Hepatocyte (in vitro differentiated cells): ENCODE results near the gene CEP192. TPM values are rescaled to one million over a fixed set of nuclear protein-coding genes. Genes with fewer than 3 reads are reported as not detected.

Source experiments
- DNase-seq: peaks from one replicate; pipeline ENCODE4 v3.0.0-alpha.2; 2016; ENCODE audit warnings: low spot score
- H2AFZ ChIP-seq: fragments of 200-600 bp; sonication (generic); 2 replicates; pipeline ENCODE4 v1.6.0; 2016; ENCODE audit warnings: antibody characterized with exemption, mild to moderate bottlenecking
- H3K27ac ChIP-seq: fragments of 200-600 bp; sonication (generic); 2 replicates; pipeline ENCODE4 v1.5.1; 2016; ENCODE audit warnings: mild to moderate bottlenecking
- H3K27me3 ChIP-seq: fragments of 200-600 bp; sonication (generic); 2 replicates; pipeline ENCODE4 v1.6.1; 2016
- H3K36me3 ChIP-seq: fragments of 200-600 bp; sonication (generic); replicated peaks from 2 replicates; pipeline ENCODE4 v1.5.1; 2016; ENCODE audit warnings: low read depth; ENCODE audit not compliant: insufficient read depth
- H3K4me1 ChIP-seq: fragments of 200-600 bp; sonication (generic); 2 replicates; pipeline ENCODE4 v1.5.1; 2016; ENCODE audit warnings: mild to moderate bottlenecking, moderate library complexity; ENCODE audit not compliant: insufficient read depth
- H3K4me2 ChIP-seq: fragments of 200-600 bp; sonication (generic); 2 replicates; pipeline ENCODE4 v1.6.0; 2016
- H3K4me3 ChIP-seq: fragments of 200-600 bp; sonication (generic); 2 replicates; pipeline ENCODE4 v1.5.1; 2016; ENCODE audit warnings: mild to moderate bottlenecking
- H3K79me2 ChIP-seq: fragments of 200-600 bp; sonication (generic); 2 replicates; pipeline ENCODE4 v1.6.0; 2017; ENCODE audit warnings: mild to moderate bottlenecking
- H3K9me2 ChIP-seq: fragments of 200-600 bp; sonication (generic); replicated peaks from 2 replicates; pipeline ENCODE4 v1.6.0; 2017; ENCODE audit warnings: mild to moderate bottlenecking; ENCODE audit not compliant: insufficient read depth
- H3K9me3 ChIP-seq: fragments of 200-600 bp; sonication (generic); 2 replicates; pipeline ENCODE4 v1.5.1; 2016; ENCODE audit warnings: low read depth, mild to moderate bottlenecking
- H4K20me1 ChIP-seq: fragments of 200-600 bp; sonication (generic); 2 replicates; pipeline ENCODE4 v1.6.0; 2016; ENCODE audit warnings: mild to moderate bottlenecking; ENCODE audit not compliant: insufficient read depth, poor library complexity, severe bottlenecking
- CTCF ChIP-seq: fragments of 200-600 bp; sonication (generic); IDR thresholded peaks from 2 replicates; pipeline ENCODE4 v1.5.1; 2016; ENCODE audit warnings: antibody characterized with exemption, mild to moderate bottlenecking; ENCODE audit not compliant: poor library complexity
- EZH2 ChIP-seq: fragments of 200-600 bp; sonication (generic); IDR thresholded peaks from 2 replicates; pipeline ENCODE4 v1.6.1; 2016; ENCODE audit warnings: antibody characterized with exemption, mild to moderate bottlenecking, borderline replicate concordance
- EZH2phosphoT487 ChIP-seq: fragments of 200-600 bp; sonication (generic); IDR thresholded peaks from one replicate; pipeline ENCODE4 v1.6.1; 2018; ENCODE audit warnings: antibody characterized with exemption, mild to moderate bottlenecking, low read depth, moderate library complexity; ENCODE audit not compliant: unreplicated experiment, severe bottlenecking
- WGBS: methylation state at CpG from one replicate; pipeline ENCODE4 v1.1.6; 2016; ENCODE audit warnings: low lambda C conversion rate; ENCODE audit errors: missing lambda C conversion rate; 5-methylcytosine and 5-hydroxymethylcytosine counted together
- polyA plus RNA-seq: library from polyadenylated mRNA; unstranded; fragments of >200 nt; fragmentation: Nextera tagmentation; extraction: Ambion mirVana; gene quantifications from 2 replicates; pipeline ENCODE4 v1.2.1, GENCODE V29; 2016
- total RNA-seq: library from RNA; depleted of rRNA; stranded (reverse); fragments of >200 nt; gene quantifications from 2 replicates; pipeline ENCODE4 v1.2.3, GENCODE V29; 2014

CEP192 gene
- total and polyA plus RNA-seq, 2 experiments from 2014 or later = 7.9 to 17.4 TPM

GRCh38 chr18:13054336-13054735 is 63.2 kb downstream of the CEP192 start:
- H4K20me1 ChIP-seq = no peaks in the 10 kb centered on the region
- DNase-seq = no peak
- H3K4me3 ChIP-seq = no peak overlapping the region
- no peak for TF ChIP-seq CTCF
- TF ChIP-seq EZH2 = no peak
- TF ChIP-seq EZH2phosphoT487 = no peak
- H3K27me3 ChIP-seq = no peaks in the 10 kb centered on the region
- no peak overlapping the region for H3K4me2 ChIP-seq
- H3K79me2 ChIP-seq = no peaks in the 10 kb centered on the region
- H3K9me3 ChIP-seq = no peaks in the 10 kb centered on the region
- H3K4me1 ChIP-seq = no peaks in the 10 kb centered on the region
- H3K27ac ChIP-seq = no peak overlapping the region
- no peak overlapping the region for H2AFZ ChIP-seq
- H3K9me2 ChIP-seq = no peaks in the 10 kb centered on the region
- 90% methylated on average over 2 of the region's 2 CpGs for WGBS
- H3K36me3 ChIP-seq = no peaks in the 10 kb centered on the region

- H3K9me3 ChIP-seq = no peaks in the 10 kb centered on the region
- H3K27ac ChIP-seq = no peak overlapping the region
- H3K79me2 ChIP-seq = no peaks in the 10 kb centered on the region
- no peaks in the 10 kb centered on the region for H4K20me1 ChIP-seq
- 90% methylated on average over 4 of the region's 4 CpGs for WGBS
- no peaks in the 10 kb centered on the region for H3K9me2 ChIP-seq
- no peak overlapping the region for H3K4me3 ChIP-seq
- H2AFZ ChIP-seq = no peak overlapping the region
- H3K4me2 ChIP-seq = no peak overlapping the region
- H3K4me1 ChIP-seq = no peaks in the 10 kb centered on the region
- DNase-seq = no peak
- no peaks in the 10 kb centered on the region for H3K27me3 ChIP-seq
- no peak for TF ChIP-seq EZH2phosphoT487
- TF ChIP-seq CTCF = no peak
- no peak for TF ChIP-seq EZH2
- no peaks in the 10 kb centered on the region for H3K36me3 ChIP-seq
Measured at GRCh38 chr18:13061630-13062189, 70.5 kb downstream of the CEP192 start.

- Histone ChIP-seq H3K79me2 (no peaks in the 10 kb centered on the region), H2AFZ (no peak overlapping the region), H3K4me1 (no peaks in the 10 kb centered on the region), H3K36me3 (no peaks in the 10 kb centered on the region), H3K4me2 (no peak overlapping the region), H3K9me3 (no peaks in the 10 kb centered on the region), H3K27ac (no peak overlapping the region), H3K4me3 (no peak overlapping the region), H4K20me1 (no peaks in the 10 kb centered on the region), H3K27me3 (no peaks in the 10 kb centered on the region), H3K9me2 (no peaks in the 10 kb centered on the region)
- TF ChIP-seq EZH2phosphoT487 (no peak), CTCF (no peak), EZH2 (no peak)
- 64% methylated on average over 4 of the region's 4 CpGs for WGBS
- no peak for DNase-seq
Measured at GRCh38 chr18:13067124-13067523, 76.0 kb downstream of the CEP192 start.

GRCh38 chr18:13067966-13068365 is 76.8 kb downstream of the CEP192 start:
- Histone ChIP-seq H3K27ac (no peak overlapping the region), H3K9me3 (no peaks in the 10 kb centered on the region), H3K27me3 (no peaks in the 10 kb centered on the region), H3K4me3 (no peak overlapping the region), H3K4me1 (no peaks in the 10 kb centered on the region), H3K79me2 (no peaks in the 10 kb centered on the region), H3K36me3 (no peaks in the 10 kb centered on the region), H4K20me1 (no peaks in the 10 kb centered on the region), H3K9me2 (no peaks in the 10 kb centered on the region), H2AFZ (no peak overlapping the region), H3K4me2 (no peak overlapping the region)
- WGBS = 90% methylated on average over 7 of the region's 7 CpGs
- no peak for DNase-seq
- no peak for TF ChIP-seq EZH2phosphoT487
- no peak for TF ChIP-seq CTCF
- TF ChIP-seq EZH2 = no peak
